OCI-LY1 (cell line): Measurements from ENCODE around the gene AGAP1.

Experiments used
- H2AFZ ChIP-seq: fragments of 200-600 bp; sonication (generic), shearing (Covaris generic); 2 replicates; pipeline ENCODE4 v1.6.0; 2014; ENCODE audit warnings: antibody characterized with exemption, mild to moderate bottlenecking, low read length
- H3F3A ChIP-seq: fragments of 200-600 bp; sonication (generic), shearing (Covaris generic); 2 replicates; pipeline ENCODE4 v1.6.0; 2014; ENCODE audit warnings: mild to moderate bottlenecking, antibody characterized with exemption, low read length, moderate library complexity; ENCODE audit not compliant: insufficient read depth
- H3K27ac ChIP-seq: fragments of 200-600 bp; sonication (generic); 2 replicates; pipeline ENCODE4 v1.5.1; 2014; ENCODE audit warnings: low read length, mixed run types, mild to moderate bottlenecking, low read depth; ENCODE audit not compliant: poor library complexity, severe bottlenecking
- H3K27me3 ChIP-seq: fragments of 200-600 bp; sonication (generic); 2 replicates; pipeline ENCODE4 v1.6.0; 2014; ENCODE audit warnings: antibody characterized with exemption, mild to moderate bottlenecking, low read length, moderate library complexity; ENCODE audit not compliant: insufficient read depth
- H3K36me3 ChIP-seq: fragments of 200-600 bp; sonication (generic); 2 replicates; pipeline ENCODE4 v1.6.1; 2014; ENCODE audit warnings: mild to moderate bottlenecking, antibody characterized with exemption, low read length, moderate library complexity, mixed read lengths; ENCODE audit not compliant: insufficient read depth
- H3K4me1 ChIP-seq: fragments of 200-600 bp; sonication (generic); 2 replicates; pipeline ENCODE4 v1.5.1; 2014; ENCODE audit warnings: mild to moderate bottlenecking, low read length, moderate library complexity; ENCODE audit not compliant: insufficient read depth, severe bottlenecking
- H3K4me2 ChIP-seq: fragments of 200-600 bp; sonication (generic), shearing (Covaris generic); 2 replicates; pipeline ENCODE4 v1.6.1; 2014; ENCODE audit warnings: low read length
- H3K4me3 ChIP-seq: fragments of 200-600 bp; sonication (generic); 2 replicates; pipeline ENCODE4 v1.5.1; 2014; ENCODE audit warnings: low read length, low read depth, mild to moderate bottlenecking, mixed read lengths; ENCODE audit not compliant: poor library complexity, severe bottlenecking
- H3K79me2 ChIP-seq: fragments of 200-600 bp; shearing (Covaris generic); 2 replicates; pipeline ENCODE4 v1.6.1; 2016; ENCODE audit warnings: mixed run types, low read length, mixed read lengths; ENCODE audit not compliant: insufficient read depth
- H3K9ac ChIP-seq: fragments of 200-600 bp; sonication (generic), shearing (Covaris generic); 2 replicates; pipeline ENCODE4 v1.6.1; 2014; ENCODE audit warnings: mild to moderate bottlenecking, low read length, mixed read lengths
- H3K9me2 ChIP-seq: fragments of 200-600 bp; sonication (generic), shearing (Covaris generic); 2 replicates; pipeline ENCODE4 v1.6.1; 2014; ENCODE audit warnings: low read depth, mild to moderate bottlenecking, low read length, mixed read lengths
- H3K9me3 ChIP-seq: fragments of 200-600 bp; shearing (Covaris generic); 2 replicates; pipeline ENCODE4 v1.6.1; 2014; ENCODE audit warnings: low read length, mixed read lengths
- H4K20me1 ChIP-seq: fragments of 200-600 bp; sonication (generic), shearing (Covaris generic); 2 replicates; pipeline ENCODE4 v1.6.0; 2016; ENCODE audit warnings: mild to moderate bottlenecking, low read length; ENCODE audit not compliant: insufficient read depth
- EZH2 ChIP-seq: fragments of 200-600 bp; sonication (generic), shearing (Covaris generic); IDR thresholded peaks from 2 replicates; pipeline ENCODE4 v1.8.0; 2017; ENCODE audit warnings: borderline replicate concordance, mixed run types, mild to moderate bottlenecking, antibody characterized with exemption, low read length, moderate library complexity, mixed read lengths
- TF ChIP-seq, protein P1 (sequence below): fragments of 200-600 bp; sonication (generic), shearing (Covaris generic); IDR thresholded peaks from 2 replicates; pipeline ENCODE4 v1.5.1; 2017; ENCODE audit warnings: mild to moderate bottlenecking, antibody characterized with exemption, low read length, moderate library complexity, mixed read lengths

AGAP1 gene

DNA sequence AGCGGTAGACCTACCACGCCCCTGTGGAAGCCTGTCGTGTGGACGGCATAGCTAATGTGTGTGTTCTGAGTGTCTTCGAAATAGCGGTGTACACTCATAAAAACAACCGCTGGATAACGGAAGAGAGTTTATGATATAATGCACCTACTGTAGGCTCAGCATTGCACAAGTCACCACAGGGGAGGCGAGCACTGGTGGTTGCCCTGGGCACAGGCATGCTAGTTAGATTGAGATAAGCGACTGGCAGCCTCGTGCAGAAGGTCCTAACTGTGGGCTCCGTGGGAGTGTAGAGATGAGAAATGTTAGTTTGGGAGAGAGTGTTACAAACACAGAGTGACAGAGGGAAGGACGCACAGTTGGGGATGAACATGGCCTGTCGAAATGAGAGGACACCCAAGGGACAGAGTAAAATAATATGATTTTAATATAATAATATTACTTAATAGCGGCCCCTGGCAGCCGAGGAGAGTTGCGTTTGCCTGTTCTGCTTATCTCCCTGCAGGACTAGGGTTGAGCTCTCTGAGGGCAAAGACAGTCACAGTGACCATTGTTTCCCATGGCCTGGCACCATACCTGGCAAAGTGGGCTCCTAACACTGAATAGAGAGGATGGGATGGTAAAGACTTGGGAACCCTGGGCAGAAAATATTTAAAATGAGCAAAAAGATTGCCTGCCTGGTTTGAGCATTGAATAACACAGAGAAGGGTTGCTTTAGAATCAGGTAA, 470.2 kb downstream of the AGAP1 start:
- Histone ChIP-seq H3K9ac (no peak overlapping the region), H3K36me3 (no peaks in the 10 kb centered on the region), H2AFZ (no peak overlapping the region), H3F3A (no peaks in the 10 kb centered on the region), H3K9me3 (no peaks in the 10 kb centered on the region), H4K20me1 (no peaks in the 10 kb centered on the region), H3K9me2 (no peaks in the 10 kb centered on the region), H3K4me1 (no peaks in the 10 kb centered on the region), H3K4me2 (no peak overlapping the region), H3K27ac (no peak overlapping the region), H3K27me3 (no peaks in the 10 kb centered on the region), H3K79me2 (no peaks in the 10 kb centered on the region), H3K4me3 (no peak overlapping the region)
- no peak for TF ChIP-seq EZH2

DNA sequence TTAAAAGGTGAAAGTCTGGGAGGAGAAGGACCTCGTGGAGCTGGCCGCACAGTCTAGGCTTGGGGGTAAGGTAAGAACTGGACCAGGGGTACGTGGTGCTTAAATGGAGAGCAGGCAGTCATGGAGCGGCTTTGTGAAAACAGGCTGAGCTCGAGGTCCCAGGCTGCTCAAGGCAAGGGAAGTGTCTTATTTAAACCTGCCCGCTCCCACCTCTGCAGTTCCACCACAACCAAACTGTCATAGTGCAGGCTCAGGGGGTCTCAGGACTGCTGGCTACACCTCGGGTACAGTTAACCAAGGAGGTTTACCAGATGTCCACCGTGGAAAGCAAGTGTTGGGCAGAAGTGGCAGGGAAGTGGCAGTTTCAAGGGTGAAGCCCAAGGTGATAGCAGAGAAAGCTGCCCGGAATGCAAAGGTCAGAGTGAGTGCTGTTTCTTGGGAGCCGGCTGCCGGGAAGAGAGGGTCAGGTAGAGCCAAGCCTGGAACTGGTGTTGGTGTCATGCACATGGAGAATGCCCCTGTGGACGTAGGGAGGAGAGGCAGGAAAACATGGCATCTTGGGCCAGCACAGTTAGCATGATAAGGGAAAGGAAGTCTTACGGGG, 471.0 kb downstream of the AGAP1 start:
- H3K36me3 ChIP-seq, result no peaks in the 10 kb centered on the region

DNA sequence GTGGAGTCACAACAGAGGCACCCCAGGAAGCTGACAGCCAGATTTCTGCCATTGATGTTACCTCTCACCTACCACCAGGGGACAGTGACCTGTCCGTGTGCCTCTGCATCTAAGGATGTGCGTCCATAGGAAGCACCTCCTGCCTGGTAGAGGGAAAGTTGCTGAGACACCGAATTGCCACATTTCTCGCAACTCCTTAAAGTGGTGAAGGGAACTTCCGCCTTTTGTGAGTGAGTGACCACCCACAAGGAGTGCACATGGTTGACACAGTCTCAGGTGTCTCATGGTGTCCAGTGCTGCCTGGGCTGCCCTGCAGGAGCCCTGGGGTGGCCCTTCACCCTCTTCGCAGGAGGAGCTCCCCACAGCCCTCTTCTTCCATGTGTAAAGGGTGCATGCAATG, 472.6 kb downstream of the AGAP1 start:
- Histone ChIP-seq H3F3A (no peaks in the 10 kb centered on the region), H3K4me3 (no peak overlapping the region), H3K27me3 (no peaks in the 10 kb centered on the region), H3K9ac (no peak overlapping the region), H3K9me2 (no peaks in the 10 kb centered on the region), H3K4me2 (no peak overlapping the region), H3K36me3 (no peaks in the 10 kb centered on the region), H3K27ac (no peak overlapping the region), H2AFZ (no peak overlapping the region), H4K20me1 (no peaks in the 10 kb centered on the region), H3K9me3 (no peaks in the 10 kb centered on the region), H3K4me1 (no peaks in the 10 kb centered on the region), H3K79me2 (no peaks in the 10 kb centered on the region)
- no peak for TF ChIP-seq EZH2
- TF ChIP-seq, protein P1, sequence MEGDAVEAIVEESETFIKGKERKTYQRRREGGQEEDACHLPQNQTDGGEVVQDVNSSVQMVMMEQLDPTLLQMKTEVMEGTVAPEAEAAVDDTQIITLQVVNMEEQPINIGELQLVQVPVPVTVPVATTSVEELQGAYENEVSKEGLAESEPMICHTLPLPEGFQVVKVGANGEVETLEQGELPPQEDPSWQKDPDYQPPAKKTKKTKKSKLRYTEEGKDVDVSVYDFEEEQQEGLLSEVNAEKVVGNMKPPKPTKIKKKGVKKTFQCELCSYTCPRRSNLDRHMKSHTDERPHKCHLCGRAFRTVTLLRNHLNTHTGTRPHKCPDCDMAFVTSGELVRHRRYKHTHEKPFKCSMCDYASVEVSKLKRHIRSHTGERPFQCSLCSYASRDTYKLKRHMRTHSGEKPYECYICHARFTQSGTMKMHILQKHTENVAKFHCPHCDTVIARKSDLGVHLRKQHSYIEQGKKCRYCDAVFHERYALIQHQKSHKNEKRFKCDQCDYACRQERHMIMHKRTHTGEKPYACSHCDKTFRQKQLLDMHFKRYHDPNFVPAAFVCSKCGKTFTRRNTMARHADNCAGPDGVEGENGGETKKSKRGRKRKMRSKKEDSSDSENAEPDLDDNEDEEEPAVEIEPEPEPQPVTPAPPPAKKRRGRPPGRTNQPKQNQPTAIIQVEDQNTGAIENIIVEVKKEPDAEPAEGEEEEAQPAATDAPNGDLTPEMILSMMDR, result no peak

More for the DNA sequence above, 471.0 kb downstream of the AGAP1 start:
- Histone ChIP-seq H3F3A (no peaks in the 10 kb centered on the region), H3K9me3 (no peaks in the 10 kb centered on the region), H3K4me2 (no peak overlapping the region), H3K79me2 (no peaks in the 10 kb centered on the region), H3K27ac (no peak overlapping the region), H4K20me1 (no peaks in the 10 kb centered on the region), H2AFZ (no peak overlapping the region), H3K9me2 (no peaks in the 10 kb centered on the region), H3K4me1 (no peaks in the 10 kb centered on the region), H3K4me3 (no peak overlapping the region), H3K27me3 (no peaks in the 10 kb centered on the region), H3K9ac (no peak overlapping the region)
- TF ChIP-seq EZH2, result no peak
- TF ChIP-seq, protein P1, result no peak
